ENCODE data around the gene SSX2IP.

- TF ChIP-seq CTCF (IDR thresholded peaks at IDR 0.05) (no peak), POLR2A (IDR thresholded peaks at IDR 0.05) (no peak)
These were observed 45.2 kb upstream of the SSX2IP start for GRCh38 chr1:84735483-84735882.

Measured in right lobe of liver (tissue), 4 donors.